Esophagus squamous epithelium (tissue), 5 donors: Measurements from ENCODE around the gene KCNE5. TPM values are rescaled to one million over a fixed set of nuclear protein-coding genes. Genes with fewer than 3 reads are reported as not detected.
A peak's percentile ranks its signal among the peaks of the same experiment; 100 is the strongest.
"Not testable (repeated sequence)": the region's sequence is repeated elsewhere in the genome, so short reads cannot be mapped to it uniquely, and the experiment has no call there.

ENCODE experiments used
- DNase-seq: peaks from one replicate; lab custom pipeline; 2025; lab: John Stamatoyannopoulos, UW
- H3K27ac ChIP-seq, 4 donors: fragments of 200-600 bp; sonication (generic); one replicate each; pipeline ENCODE4 v1.5.1; 2016 to 2019; ENCODE audit warnings: mild to moderate bottlenecking in 1 of 4
- H3K27me3 ChIP-seq, 4 donors: fragments of 200-600 bp; sonication (generic); 1 replicate in 3 of 4; 2 replicates in 1 of 4; pipeline versions ENCODE4 v1.5.1 to v1.6.0; 2017 to 2021; ENCODE audit warnings: antibody characterized with exemption in 1 of 4
- H3K36me3 ChIP-seq, 3 donors: fragments of 200-600 bp; sonication (generic); one replicate each; pipeline ENCODE4 v1.5.1; 2016 to 2019
- H3K4me1 ChIP-seq, 3 donors: fragments of 200-600 bp; sonication (generic); one replicate each; pipeline ENCODE4 v1.5.1; 2017 to 2019
- H3K4me3 ChIP-seq, 4 donors: fragments of 200-600 bp; sonication (generic); 1 replicate in 3 of 4; 2 replicates in 1 of 4; pipeline ENCODE4 v1.5.1; 2016 to 2019; ENCODE audit warnings: mild to moderate bottlenecking in 2 of 4, moderate library complexity in 1 of 4
- H3K9me3 ChIP-seq, 3 donors: fragments of 200-600 bp; sonication (generic); one replicate each; pipeline ENCODE4 v1.5.1; 2016 to 2019
- CTCF ChIP-seq, 6 experiments: fragments of 450-650 bp in 4 of 6; fragments of 200-600 bp in 2 of 6; sonication (generic) in 2 of 6; IDR thresholded peaks; one replicate each; pipeline ENCODE4 v1.5.1; 2016 to 2019; ENCODE audit warnings: antibody characterized with exemption in 6 of 6, mild to moderate bottlenecking in 4 of 6, moderate library complexity in 4 of 6
- POLR2A ChIP-seq, 4 donors: fragments of 450-650 bp; IDR thresholded peaks; one replicate each; pipeline ENCODE4 v1.6.1; 2017; ENCODE audit warnings: antibody characterized with exemption in 4 of 4, mild to moderate bottlenecking in 4 of 4, moderate library complexity in 3 of 4
- WGBS, 2 donors: methylation state at CpG; one replicate each; pipeline ENCODE4 v1.1.5; 2018; 5-methylcytosine and 5-hydroxymethylcytosine counted together
- intact Hi-C: fragments of 100-400 bp; cut with DNase I; formaldehyde crosslinking; loops from one replicate; pipeline ENCODE4 v1.15.0; 2022
- total RNA-seq, 4 donors: library from RNA; depleted of rRNA; stranded (reverse); fragments of >200 nt; gene quantifications; one replicate each; pipeline ENCODE4 v1.1.0, GENCODE V29; 2016
- donor health status: DM: yes; HTN: yes; CAD: no.

Gene KCNE5
- total RNA-seq, 4 donors from 2014 or later, result 0.38 TPM; not detected in 3

GRCh38 chrX:109643687-109644086, 18.7 kb upstream of the KCNE5 start:
- H3K9me3 ChIP-seq, result no peaks in the 10 kb centered on the region
- H3K27ac ChIP-seq, result no peak overlapping the region
- H3K4me1 ChIP-seq, result no peaks in the 10 kb centered on the region
- intact Hi-C loops, result no loop called here
- no peak overlapping the region for H3K4me3 ChIP-seq
- no peak for DNase-seq
- no peaks in the 10 kb centered on the region for H3K27me3 ChIP-seq
- H3K36me3 ChIP-seq, result no peaks in the 10 kb centered on the region
- WGBS, 2 donors, result 58 to 74% methylated on average over 2 of the region's 2 CpGs
- TF ChIP-seq POLR2A (IDR thresholded peaks at IDR 0.05), result no peak
- no peak for TF ChIP-seq CTCF (IDR thresholded peaks at IDR 0.05)

- H3K4me1 ChIP-seq, result no peaks in the 10 kb centered on the region
- H3K27ac ChIP-seq, result no peak overlapping the region
- H3K27me3 ChIP-seq, result no peaks in the 10 kb centered on the region
- TF ChIP-seq CTCF (IDR thresholded peaks at IDR 0.05), result no peak
- no peak for TF ChIP-seq POLR2A (IDR thresholded peaks at IDR 0.05)
- H3K9me3 ChIP-seq, result no peaks in the 10 kb centered on the region
- no peak for DNase-seq
- WGBS, 2 donors, result 31 to 100% methylated on average over 1 of the region's 1 CpG
- H3K4me3 ChIP-seq, result no peak overlapping the region
- intact Hi-C loops, result loop anchor here (10.0 kb wide), 1 partner anchor 153 kb away; the partner anchor contains the start of gene GUCY2F
- no peaks in the 10 kb centered on the region for H3K36me3 ChIP-seq
These were observed 13.2 kb upstream of the KCNE5 start for GRCh38 chrX:109638158-109638557.

- H3K36me3 ChIP-seq, H3K27me3 ChIP-seq, H3K9me3 ChIP-seq, H3K4me1 ChIP-seq, DNase-seq, H3K27ac ChIP-seq, H3K4me3 ChIP-seq: not testable (repeated sequence)
- 91% methylated on average over 2 of the region's 2 CpGs; no CpG with 5 or more reads in 1 of the 2 donors for WGBS, 2 donors
- intact Hi-C loops, result loop anchor here (10.0 kb wide), 1 partner anchor 153 kb away; the partner anchor contains the start of gene GUCY2F
These were observed 12.5 kb upstream of the KCNE5 start for GRCh38 chrX:109637477-109637876.

GRCh38 chrX:109635146-109635545, 10.2 kb upstream of the KCNE5 start:
- no peaks in the 10 kb centered on the region for H3K4me1 ChIP-seq
- H3K36me3 ChIP-seq, result no peaks in the 10 kb centered on the region
- WGBS, 2 donors, result 8 to 29% methylated on average over 2 to 3 of the region's 3 CpGs
- intact Hi-C loops, result loop anchor here (10.0 kb wide), 1 partner anchor 150 kb away; the partner anchor contains the start of gene GUCY2F
- TF ChIP-seq POLR2A (IDR thresholded peaks at IDR 0.05), result no peak
- TF ChIP-seq CTCF (IDR thresholded peaks at IDR 0.05), result peak in 4 of 6 experiments; percentile 9 to 46 (median 24)
- no peaks in the 10 kb centered on the region for H3K9me3 ChIP-seq
- H3K27me3 ChIP-seq, result no peaks in the 10 kb centered on the region
- H3K27ac ChIP-seq, result no peak overlapping the region
- no peak overlapping the region for H3K4me3 ChIP-seq
- no peak for DNase-seq

- Histone ChIP-seq H3K36me3 (no peaks in the 10 kb centered on the region), H3K27ac (no peak overlapping the region), H3K4me3 (no peak overlapping the region), H3K4me1 (no peaks in the 10 kb centered on the region), H3K9me3 (no peaks in the 10 kb centered on the region), H3K27me3 (no peaks in the 10 kb centered on the region)
- TF ChIP-seq POLR2A (IDR thresholded peaks at IDR 0.05) (no peak), CTCF (IDR thresholded peaks at IDR 0.05) (peak in 4 of 6 experiments; percentile 35 to 54 (median 44))
- intact Hi-C loops, result loop anchor here (10.0 kb wide), 1 partner anchor 148 kb away; the partner anchor contains the start of gene GUCY2F
- DNase-seq, result no peak
- 40 to 45% methylated on average over 5 of the region's 5 CpGs for WGBS, 2 donors
These were observed 8.0 kb upstream of the KCNE5 start for GRCh38 chrX:109632906-109633504.
